Activated naive CD4-positive, alpha-beta T cell treated with anti-CD3 and anti-CD28 coated beads, Interleukin-2, amount 50 U/mL, for 24 hours (primary cell): ENCODE results near the gene CCNY.
"Not testable (repeated sequence)": the region's sequence is repeated elsewhere in the genome, so short reads cannot be mapped to it uniquely, and the experiment has no call there.

Experiments
- H3K27ac Mint-ChIP-seq: one replicate; pipeline ENCODE4 v1.8.0; 2021; ENCODE audit warnings: mild to moderate bottlenecking, mixed read lengths
- H3K27me3 Mint-ChIP-seq: one replicate; pipeline ENCODE4 v1.8.0; 2021; ENCODE audit warnings: mixed read lengths
- H3K36me3 Mint-ChIP-seq: one replicate; pipeline ENCODE4 v1.8.0; 2021; ENCODE audit warnings: mixed read lengths
- H3K4me1 Mint-ChIP-seq: one replicate; pipeline ENCODE4 v1.8.0; 2021; ENCODE audit warnings: mixed read lengths
- H3K4me3 Mint-ChIP-seq: one replicate; pipeline ENCODE4 v1.8.0; 2021; ENCODE audit warnings: mild to moderate bottlenecking, mixed read lengths
- H3K9me3 Mint-ChIP-seq: one replicate; pipeline ENCODE4 v1.8.0; 2021; ENCODE audit warnings: mixed read lengths

CCNY gene

GRCh38 chr10:35497909-35498308 is 161.6 kb downstream of the CCNY start:
- H3K36me3 Mint-ChIP-seq = peaks cover 4% of the 10 kb centered on the region
- no peak overlapping the region for H3K27ac Mint-ChIP-seq
- no peak overlapping the region for H3K4me3 Mint-ChIP-seq
- H3K9me3 Mint-ChIP-seq = no peaks in the 10 kb centered on the region
- peaks cover 67% of the 10 kb centered on the region for H3K4me1 Mint-ChIP-seq
- no peaks in the 10 kb centered on the region for H3K27me3 Mint-ChIP-seq

GRCh38 chr10:35498693-35499092 is 162.4 kb downstream of the CCNY start:
- H3K27me3 Mint-ChIP-seq = no peaks in the 10 kb centered on the region
- no peak overlapping the region for H3K4me3 Mint-ChIP-seq
- H3K27ac Mint-ChIP-seq = no peak overlapping the region
- no peaks in the 10 kb centered on the region for H3K9me3 Mint-ChIP-seq
- peaks cover 4% of the 10 kb centered on the region for H3K36me3 Mint-ChIP-seq
- peaks cover 59% of the 10 kb centered on the region for H3K4me1 Mint-ChIP-seq

- H3K9me3 Mint-ChIP-seq = no peaks in the 10 kb centered on the region
- H3K27ac Mint-ChIP-seq = no peak overlapping the region
- no peaks in the 10 kb centered on the region for H3K27me3 Mint-ChIP-seq
- peaks cover 52% of the 10 kb centered on the region for H3K4me1 Mint-ChIP-seq
- no peak overlapping the region for H3K4me3 Mint-ChIP-seq
- peaks cover 4% of the 10 kb centered on the region for H3K36me3 Mint-ChIP-seq
Measured at GRCh38 chr10:35501923-35502322, 165.6 kb downstream of the CCNY start.

GRCh38 chr10:35502692-35503091 is 166.4 kb downstream of the CCNY start:
- Mint-ChIP-seq H3K4me3 (no peak overlapping the region), H3K36me3 (peaks cover 4% of the 10 kb centered on the region), H3K4me1 (peaks cover 51% of the 10 kb centered on the region), H3K27ac (no peak overlapping the region), H3K27me3 (no peaks in the 10 kb centered on the region), H3K9me3 (no peaks in the 10 kb centered on the region)

- no peaks in the 10 kb centered on the region for H3K27me3 Mint-ChIP-seq
- no peak overlapping the region for H3K27ac Mint-ChIP-seq
- no peak overlapping the region for H3K4me3 Mint-ChIP-seq
- H3K36me3 Mint-ChIP-seq = peaks cover 6% of the 10 kb centered on the region
- no peaks in the 10 kb centered on the region for H3K9me3 Mint-ChIP-seq
- H3K4me1 Mint-ChIP-seq = peaks cover 52% of the 10 kb centered on the region
Measured at GRCh38 chr10:35503578-35503977, 167.3 kb downstream of the CCNY start.

- Mint-ChIP-seq H3K4me1 (peaks cover 47% of the 10 kb centered on the region), H3K9me3 (no peaks in the 10 kb centered on the region), H3K27me3 (no peaks in the 10 kb centered on the region), H3K36me3 (peaks cover 4% of the 10 kb centered on the region), H3K4me3 (no peak overlapping the region), H3K27ac (peak overlapping the region; percentile 3)
Measured at GRCh38 chr10:35504132-35504531, 167.8 kb downstream of the CCNY start.

GRCh38 chr10:35505241-35505873 is 169.0 kb downstream of the CCNY start:
- Mint-ChIP-seq H3K4me3 (no peak overlapping the region), H3K9me3 (no peaks in the 10 kb centered on the region), H3K36me3 (peaks cover 4% of the 10 kb centered on the region), H3K4me1 (peaks cover 45% of the 10 kb centered on the region), H3K27ac (no peak overlapping the region), H3K27me3 (no peaks in the 10 kb centered on the region)

GRCh38 chr10:35506741-35507140 is 170.4 kb downstream of the CCNY start:
- no peak overlapping the region for H3K4me3 Mint-ChIP-seq
- H3K9me3 Mint-ChIP-seq = no peaks in the 10 kb centered on the region
- no peak overlapping the region for H3K27ac Mint-ChIP-seq
- H3K4me1 Mint-ChIP-seq = peaks cover 54% of the 10 kb centered on the region
- peaks cover 9% of the 10 kb centered on the region for H3K36me3 Mint-ChIP-seq
- H3K27me3 Mint-ChIP-seq = no peaks in the 10 kb centered on the region

GRCh38 chr10:35507519-35508109 is 171.3 kb downstream of the CCNY start:
- Mint-ChIP-seq H3K36me3 (peaks cover 8% of the 10 kb centered on the region), H3K4me1 (peaks cover 59% of the 10 kb centered on the region), H3K9me3 (no peaks in the 10 kb centered on the region), H3K27ac (no peak overlapping the region), H3K27me3 (no peaks in the 10 kb centered on the region), H3K4me3 (no peak overlapping the region)

- Mint-ChIP-seq H3K4me1 (peaks cover 64% of the 10 kb centered on the region), H3K9me3 (no peaks in the 10 kb centered on the region), H3K27me3 (no peaks in the 10 kb centered on the region), H3K4me3 (no peak overlapping the region), H3K27ac (no peak overlapping the region), H3K36me3 (peaks cover 8% of the 10 kb centered on the region)
Measured at GRCh38 chr10:35508647-35509046, 172.3 kb downstream of the CCNY start.

- no peak overlapping the region for H3K27ac Mint-ChIP-seq
- H3K36me3 Mint-ChIP-seq = peaks cover 8% of the 10 kb centered on the region
- no peaks in the 10 kb centered on the region for H3K9me3 Mint-ChIP-seq
- no peak overlapping the region for H3K4me3 Mint-ChIP-seq
- H3K27me3 Mint-ChIP-seq = no peaks in the 10 kb centered on the region
- peaks cover 68% of the 10 kb centered on the region for H3K4me1 Mint-ChIP-seq
Measured at GRCh38 chr10:35510891-35511290, 174.6 kb downstream of the CCNY start.

GRCh38 chr10:35511647-35512046 is 175.3 kb downstream of the CCNY start:
- Mint-ChIP-seq H3K27me3 (no peaks in the 10 kb centered on the region), H3K9me3 (no peaks in the 10 kb centered on the region), H3K4me1 (peaks cover 68% of the 10 kb centered on the region), H3K4me3 (no peak overlapping the region), H3K36me3 (peaks cover 8% of the 10 kb centered on the region), H3K27ac (peak overlapping the region; percentile 3)

GRCh38 chr10:35516102-35516670 is 179.9 kb downstream of the CCNY start:
- Mint-ChIP-seq H3K9me3 (no peaks in the 10 kb centered on the region), H3K4me3 (peak overlapping the region; percentile 26), H3K27ac (no peak overlapping the region), H3K4me1 (peaks cover 56% of the 10 kb centered on the region), H3K36me3 (peaks cover 4% of the 10 kb centered on the region), H3K27me3 (no peaks in the 10 kb centered on the region)

- no peaks in the 10 kb centered on the region for H3K9me3 Mint-ChIP-seq
- no peaks in the 10 kb centered on the region for H3K27me3 Mint-ChIP-seq
- H3K36me3 Mint-ChIP-seq = peaks cover 2% of the 10 kb centered on the region
- H3K4me1 Mint-ChIP-seq = peaks cover 46% of the 10 kb centered on the region
- no peak overlapping the region for H3K27ac Mint-ChIP-seq
- H3K4me3 Mint-ChIP-seq = no peak overlapping the region
Measured at GRCh38 chr10:35517431-35518181, 181.3 kb downstream of the CCNY start.

- not testable (repeated sequence) for H3K27me3 Mint-ChIP-seq, H3K4me3 Mint-ChIP-seq, H3K36me3 Mint-ChIP-seq, H3K9me3 Mint-ChIP-seq
- Mint-ChIP-seq H3K4me1 (peaks cover 43% of the 10 kb centered on the region), H3K27ac (peak overlapping the region; percentile 5)
Measured at GRCh38 chr10:35518187-35518586, 181.9 kb downstream of the CCNY start.

- Mint-ChIP-seq H3K4me1 (peaks cover 27% of the 10 kb centered on the region), H3K9me3 (no peaks in the 10 kb centered on the region), H3K36me3 (peaks cover 2% of the 10 kb centered on the region), H3K4me3 (no peak overlapping the region), H3K27me3 (no peaks in the 10 kb centered on the region), H3K27ac (no peak overlapping the region)
Measured at GRCh38 chr10:35520996-35521395, 184.7 kb downstream of the CCNY start.
